Esophagus squamous epithelium (tissue), 5 donors: ENCODE measurements around the gene TMEM145. TPM values are rescaled to one million over a fixed set of nuclear protein-coding genes. Genes with fewer than 3 reads are reported as not detected.

Source experiments
- DNase-seq: peaks from one replicate; lab custom pipeline; 2025; lab: John Stamatoyannopoulos, UW
- H3K27ac ChIP-seq, 4 donors: fragments of 200-600 bp; sonication (generic); one replicate each; pipeline ENCODE4 v1.5.1; 2016 to 2019; ENCODE audit warnings: mild to moderate bottlenecking in 1 of 4
- H3K27me3 ChIP-seq, 4 donors: fragments of 200-600 bp; sonication (generic); 1 replicate in 3 of 4; 2 replicates in 1 of 4; pipeline versions ENCODE4 v1.5.1 to v1.6.0; 2017 to 2021; ENCODE audit warnings: antibody characterized with exemption in 1 of 4
- H3K36me3 ChIP-seq, 3 donors: fragments of 200-600 bp; sonication (generic); one replicate each; pipeline ENCODE4 v1.5.1; 2016 to 2019
- H3K4me1 ChIP-seq, 3 donors: fragments of 200-600 bp; sonication (generic); one replicate each; pipeline ENCODE4 v1.5.1; 2017 to 2019
- H3K4me3 ChIP-seq, 4 donors: fragments of 200-600 bp; sonication (generic); 1 replicate in 3 of 4; 2 replicates in 1 of 4; pipeline ENCODE4 v1.5.1; 2016 to 2019; ENCODE audit warnings: mild to moderate bottlenecking in 2 of 4, moderate library complexity in 1 of 4
- H3K9me3 ChIP-seq, 3 donors: fragments of 200-600 bp; sonication (generic); one replicate each; pipeline ENCODE4 v1.5.1; 2016 to 2019
- POLR2A ChIP-seq, 4 donors: fragments of 450-650 bp; IDR thresholded peaks; one replicate each; pipeline ENCODE4 v1.6.1; 2017; ENCODE audit warnings: antibody characterized with exemption in 4 of 4, mild to moderate bottlenecking in 4 of 4, moderate library complexity in 3 of 4
- WGBS, 2 donors: methylation state at CpG; one replicate each; pipeline ENCODE4 v1.1.5; 2018; 5-methylcytosine and 5-hydroxymethylcytosine counted together
- intact Hi-C: fragments of 100-400 bp; cut with DNase I; formaldehyde crosslinking; loops from one replicate; pipeline ENCODE4 v1.15.0; 2022
- total RNA-seq, 4 donors: library from RNA; depleted of rRNA; stranded (reverse); fragments of >200 nt; gene quantifications; one replicate each; pipeline ENCODE4 v1.1.0, GENCODE V29; 2016
- TF ChIP-seq, protein P1 (sequence below), 6 experiments: fragments of 450-650 bp in 4 of 6; fragments of 200-600 bp in 2 of 6; sonication (generic) in 2 of 6; IDR thresholded peaks; one replicate each; pipeline ENCODE4 v1.5.1; 2016 to 2019; ENCODE audit warnings: antibody characterized with exemption in 6 of 6, mild to moderate bottlenecking in 4 of 6, moderate library complexity in 4 of 6
- donor health status: DM: yes; HTN: yes; CAD: no.

The TMEM145 gene
- total RNA-seq, 4 donors from 2014 or later = not detected

- Histone ChIP-seq H3K4me3 (peak overlapping the region in 2 of 4 donors; percentile 71 to 87), H3K9me3 (no peaks in the 10 kb centered on the region), H3K4me1 (peaks cover 40 to 69% (median 51%) of the 10 kb centered on the region in 3 donors), H3K27me3 (no peaks in the 10 kb centered on the region), H3K27ac (peak overlapping the region; percentile 84 to 98 (median 84)), H3K36me3 (peaks cover 39 to 49% (median 46%) of the 10 kb centered on the region in 3 donors)
- intact Hi-C loops = no loop called here
- DNase-seq = no peak
- no peak for TF ChIP-seq POLR2A (IDR thresholded peaks at IDR 0.05)
- TF ChIP-seq, protein P1, sequence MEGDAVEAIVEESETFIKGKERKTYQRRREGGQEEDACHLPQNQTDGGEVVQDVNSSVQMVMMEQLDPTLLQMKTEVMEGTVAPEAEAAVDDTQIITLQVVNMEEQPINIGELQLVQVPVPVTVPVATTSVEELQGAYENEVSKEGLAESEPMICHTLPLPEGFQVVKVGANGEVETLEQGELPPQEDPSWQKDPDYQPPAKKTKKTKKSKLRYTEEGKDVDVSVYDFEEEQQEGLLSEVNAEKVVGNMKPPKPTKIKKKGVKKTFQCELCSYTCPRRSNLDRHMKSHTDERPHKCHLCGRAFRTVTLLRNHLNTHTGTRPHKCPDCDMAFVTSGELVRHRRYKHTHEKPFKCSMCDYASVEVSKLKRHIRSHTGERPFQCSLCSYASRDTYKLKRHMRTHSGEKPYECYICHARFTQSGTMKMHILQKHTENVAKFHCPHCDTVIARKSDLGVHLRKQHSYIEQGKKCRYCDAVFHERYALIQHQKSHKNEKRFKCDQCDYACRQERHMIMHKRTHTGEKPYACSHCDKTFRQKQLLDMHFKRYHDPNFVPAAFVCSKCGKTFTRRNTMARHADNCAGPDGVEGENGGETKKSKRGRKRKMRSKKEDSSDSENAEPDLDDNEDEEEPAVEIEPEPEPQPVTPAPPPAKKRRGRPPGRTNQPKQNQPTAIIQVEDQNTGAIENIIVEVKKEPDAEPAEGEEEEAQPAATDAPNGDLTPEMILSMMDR (IDR thresholded peaks at IDR 0.05) = no peak
- 23 to 35% methylated on average over 8 to 11 of the region's 13 CpGs for WGBS, 2 donors
Measured at GRCh38 chr19:42286349-42287016, 26.6 kb upstream of the TMEM145 start.

- Histone ChIP-seq H3K36me3 (peaks cover 45 to 57% (median 47%) of the 10 kb centered on the region in 3 donors), H3K27me3 (no peaks in the 10 kb centered on the region), H3K4me1 (peaks cover 33 to 69% (median 45%) of the 10 kb centered on the region in 3 donors), H3K27ac (peak overlapping the region in 3 of 4 donors; percentile 84 to 98 (median 85)), H3K4me3 (no peak overlapping the region), H3K9me3 (no peaks in the 10 kb centered on the region)
- DNase-seq = no peak
- WGBS, 2 donors = 90% methylated on average over 8 to 10 of the region's 30 CpGs
- intact Hi-C loops = no loop called here
- TF ChIP-seq POLR2A (IDR thresholded peaks at IDR 0.05) = no peak
- TF ChIP-seq, protein P1 (IDR thresholded peaks at IDR 0.05) = no peak
Measured at GRCh38 chr19:42287017-42287826, 25.9 kb upstream of the TMEM145 start.

GRCh38 chr19:42287827-42288107 is 25.3 kb upstream of the TMEM145 start:
- Histone ChIP-seq H3K4me1 (peaks cover 27 to 66% (median 39%) of the 10 kb centered on the region in 3 donors), H3K4me3 (no peak overlapping the region), H3K36me3 (peaks cover 51 to 62% (median 53%) of the 10 kb centered on the region in 3 donors), H3K9me3 (no peaks in the 10 kb centered on the region), H3K27me3 (no peaks in the 10 kb centered on the region), H3K27ac (no peak overlapping the region)
- 89 to 90% methylated on average over 2 to 10 of the region's 10 CpGs for WGBS, 2 donors
- intact Hi-C loops = no loop called here
- DNase-seq = no peak
- TF ChIP-seq POLR2A (IDR thresholded peaks at IDR 0.05) = no peak
- TF ChIP-seq, protein P1 (IDR thresholded peaks at IDR 0.05) = no peak

DNA sequence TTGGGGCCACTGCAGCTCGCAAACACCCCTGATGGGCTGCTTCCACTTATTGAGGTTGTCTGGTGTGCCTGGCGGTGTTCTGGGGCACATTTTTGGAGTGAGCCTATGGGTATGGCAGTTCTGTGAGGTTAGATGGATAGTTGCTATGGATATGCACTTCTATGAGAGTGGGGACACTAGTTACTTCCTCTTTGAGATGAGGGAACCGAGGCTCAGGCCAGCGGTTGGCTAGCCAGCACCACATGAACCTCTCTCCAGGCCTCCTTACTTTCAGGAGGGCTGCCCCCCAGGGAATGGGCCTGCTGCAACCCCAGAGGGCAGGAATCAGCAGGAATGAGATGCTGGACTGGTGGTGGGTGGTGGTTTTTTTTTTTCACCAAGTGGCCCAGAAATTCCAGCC is 24.7 kb upstream of the TMEM145 start:
- no peak overlapping the region for H3K4me3 ChIP-seq
- 75 to 89% methylated on average over 3 to 4 of the region's 4 CpGs for WGBS, 2 donors
- no peak for TF ChIP-seq POLR2A (IDR thresholded peaks at IDR 0.05)
- TF ChIP-seq, protein P1 (IDR thresholded peaks at IDR 0.05) = no peak
- peaks cover 54 to 68% (median 59%) of the 10 kb centered on the region in 3 donors for H3K36me3 ChIP-seq
- H3K4me1 ChIP-seq = peaks cover 21 to 59% (median 33%) of the 10 kb centered on the region in 3 donors
- intact Hi-C loops = no loop called here
- no peak overlapping the region for H3K27ac ChIP-seq
- H3K9me3 ChIP-seq = no peaks in the 10 kb centered on the region
- DNase-seq = no peak
- H3K27me3 ChIP-seq = no peaks in the 10 kb centered on the region
